ENCODE results near the gene OR4C11.

OR4C11 gene

DNA sequence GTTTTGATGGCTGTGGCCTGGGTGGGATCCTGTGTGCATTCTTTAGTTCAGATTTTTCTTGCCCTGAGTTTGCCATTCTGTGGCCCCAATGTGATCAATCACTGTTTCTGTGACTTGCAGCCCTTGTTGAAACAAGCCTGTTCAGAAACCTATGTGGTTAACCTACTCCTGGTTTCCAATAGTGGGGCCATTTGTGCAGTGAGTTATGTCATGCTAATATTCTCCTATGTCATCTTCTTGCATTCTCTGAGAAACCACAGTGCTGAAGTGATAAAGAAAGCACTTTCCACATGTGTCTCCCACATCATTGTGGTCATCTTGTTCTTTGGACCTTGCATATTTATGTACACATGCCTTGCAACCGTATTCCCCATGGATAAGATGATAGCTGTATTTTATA is 34.9 kb downstream of the OR4C11 start:
- in situ Hi-C loops (cut with MboI; ENCODE audit: low pct_unique_long_range_greater_than_20kb, low sequenced_read_pairs, unreplicated experiment) = no loop called here
- no peak for DNase-seq (ENCODE audit: low spot score)
- TF ChIP-seq CTCF (IDR thresholded peaks at IDR 0.05; ENCODE audit: extremely low read depth, insufficient read depth, missing control alignments) = no peak

DNA sequence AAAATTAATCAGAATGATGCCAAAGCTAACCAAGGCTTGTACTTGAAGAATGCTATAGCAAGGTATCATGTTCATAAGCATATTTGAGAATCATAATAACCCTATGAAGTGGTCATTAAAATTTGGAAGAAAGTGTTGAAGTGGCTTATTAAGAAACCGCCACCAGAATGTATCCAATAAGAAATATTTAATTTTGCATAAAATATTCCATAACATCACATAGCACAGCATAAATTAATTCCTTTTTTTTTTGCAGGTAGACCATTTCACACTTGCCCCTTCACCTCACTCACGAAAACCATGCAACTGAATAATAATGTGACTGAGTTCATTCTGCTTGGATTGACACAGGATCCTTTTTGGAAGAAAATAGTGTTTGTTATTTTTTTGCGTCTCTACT is 35.6 kb downstream of the OR4C11 start, which contains the start of gene OR4C16:
Gene OR4C16 (plus strand): TSS at position 301 of the 400 bp plus-strand sequence. CDS start 0 bp downstream, at position 301.
- no peak for TF ChIP-seq CTCF (IDR thresholded peaks at IDR 0.05; ENCODE audit: extremely low read depth, insufficient read depth, missing control alignments)
- no peak for DNase-seq (ENCODE audit: low spot score)
- in situ Hi-C loops (cut with MboI; ENCODE audit: low pct_unique_long_range_greater_than_20kb, low sequenced_read_pairs, unreplicated experiment) = no loop called here

DNA sequence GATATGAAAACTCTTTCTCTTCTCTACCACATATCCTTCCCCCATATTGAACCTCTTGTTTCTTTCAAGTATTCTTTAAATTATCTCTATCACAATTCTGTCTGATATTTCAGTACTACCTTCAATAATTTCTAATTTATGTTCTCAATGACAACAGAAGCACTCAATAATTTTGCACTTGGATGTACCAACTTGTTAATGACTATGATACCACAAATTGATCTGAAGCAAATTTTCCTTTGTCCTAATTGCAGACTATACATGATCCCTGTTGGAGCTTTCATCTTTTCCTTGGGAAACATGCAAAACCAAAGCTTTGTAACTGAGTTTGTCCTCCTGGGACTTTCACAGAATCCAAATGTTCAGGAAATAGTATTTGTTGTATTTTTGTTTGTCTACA is 53.3 kb downstream of the OR4C11 start, which contains the start of gene OR4C15:
Gene OR4C15 (plus strand): TSS at position 301 of the 400 bp plus-strand sequence. CDS start 0 bp downstream, at position 301.
- DNase-seq (ENCODE audit: low spot score) = no peak
- in situ Hi-C loops (cut with MboI; ENCODE audit: low pct_unique_long_range_greater_than_20kb, low sequenced_read_pairs, unreplicated experiment) = no loop called here
- no peak for TF ChIP-seq CTCF (IDR thresholded peaks at IDR 0.05; ENCODE audit: extremely low read depth, insufficient read depth, missing control alignments)

All from GM13977 (cell line).